ENCODE measurements around the gene PTPRG. TPM values are rescaled to one million over a fixed set of nuclear protein-coding genes. Genes with fewer than 3 reads are reported as not detected.

PTPRG gene
- total RNA-seq, 1 experiment from 2014 or later = 32.1 TPM

DNA sequence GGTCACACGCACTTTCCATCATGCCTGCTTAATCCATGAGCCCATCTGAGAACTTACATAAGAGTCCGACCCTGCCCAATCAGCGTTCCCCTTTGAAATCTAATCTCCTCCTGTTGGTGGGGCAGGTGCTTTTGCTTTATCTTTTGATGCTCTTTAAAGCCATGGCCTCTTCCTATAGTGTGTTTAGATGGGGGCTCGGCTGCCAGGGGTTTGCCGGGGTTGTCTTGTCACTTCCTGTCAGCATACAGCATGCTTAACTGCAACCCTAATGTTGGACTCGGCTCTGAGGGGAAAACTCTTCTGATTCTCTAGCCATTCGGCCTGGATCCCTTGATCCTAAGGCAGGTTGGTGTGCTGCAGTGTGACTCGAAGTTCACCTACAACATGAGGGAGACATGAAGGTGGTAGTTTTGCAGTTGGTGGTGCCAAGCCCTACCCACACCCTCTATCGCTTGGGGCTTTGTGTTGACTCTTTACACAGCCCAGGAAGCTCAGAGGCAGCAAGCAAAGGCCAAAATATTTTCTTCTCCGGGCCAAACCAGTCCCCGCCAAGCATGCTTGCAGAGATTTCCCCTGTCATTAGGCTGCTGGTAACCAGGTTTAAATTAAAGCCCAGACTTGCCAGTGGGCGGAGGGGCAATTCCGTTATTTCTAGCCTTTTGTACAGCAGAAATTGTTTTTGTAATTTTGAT lies 593.2 kb downstream of the PTPRG start:
- DNase-seq (ENCODE audit: low read depth, low spot score) = no peak
- Histone ChIP-seq H3K27me3 (ENCODE audit: insufficient read depth, low read length) (no peaks in the 10 kb centered on the region), H3K9me2 (ENCODE audit: insufficient read depth) (no peaks in the 10 kb centered on the region), H3K79me2 (ENCODE audit: insufficient read depth, low read length) (no peaks in the 10 kb centered on the region), H2AFZ (ENCODE audit: low read depth, low read length, poor library complexity, severe bottlenecking) (no peak overlapping the region), H3K9ac (ENCODE audit: low read length) (no peak overlapping the region), H3K9me3 (ENCODE audit: control insufficient read depth in 1 of 2, insufficient read depth in 1 of 2, low read depth in 1 of 2, low read length in 2 of 2) (no peaks in the 10 kb centered on the region), H3K4me2 (ENCODE audit: low read length) (no peak overlapping the region), H3K36me3 (ENCODE audit: control insufficient read depth in 1 of 2, insufficient read depth in 2 of 2, low read length in 2 of 2) (no peaks in the 10 kb centered on the region), H3K27ac (ENCODE audit: low read depth, low read length) (no peak overlapping the region), H3K4me1 (ENCODE audit: control insufficient read depth in 1 of 2, insufficient read depth in 2 of 2, low read length in 2 of 2) (no peaks in the 10 kb centered on the region), H4K20me1 (ENCODE audit: insufficient read depth) (no peaks in the 10 kb centered on the region), H3K4me3 (replicated peaks in 1 of 2; ENCODE audit: low read depth in 1 of 2, low read length in 2 of 2) (no peak overlapping the region)
- no TSS peak for BruUV-seq (replicated peaks)
- ChIA-PET RAD21 (ENCODE audit: low non-redundant PET in 1 of 2, low total read pairs in 2 of 2, uncharacterized antibody in 2 of 2, unreplicated experiment in 2 of 2) (no interaction called here), CTCF (no interaction called here), POLR2A (no interaction called here)
- no peak for ATAC-seq
- no peak for TF ChIP-seq CEBPB (IDR thresholded peaks at IDR 0.05; ENCODE audit: low read depth)
- no peak for TF ChIP-seq TCF7L2 (IDR thresholded peaks at IDR 0.05; ENCODE audit: borderline replicate concordance, extremely low read depth, insufficient read depth, insufficient read length)
- TF ChIP-seq JUND (IDR thresholded peaks at IDR 0.05) = no peak
- no peak for TF ChIP-seq YY1 (IDR thresholded peaks at IDR 0.05; ENCODE audit: extremely low read depth, insufficient replicate concordance, low read depth, low read length)
- no peak for TF ChIP-seq ELF1 (IDR thresholded peaks at IDR 0.05; ENCODE audit: borderline replicate concordance, low read depth)
- TF ChIP-seq FOSL1 (IDR thresholded peaks at IDR 0.05; ENCODE audit: low read depth) = no peak
- intact Hi-C loops (cut with micrococcal nuclease) = no loop called here

DNA sequence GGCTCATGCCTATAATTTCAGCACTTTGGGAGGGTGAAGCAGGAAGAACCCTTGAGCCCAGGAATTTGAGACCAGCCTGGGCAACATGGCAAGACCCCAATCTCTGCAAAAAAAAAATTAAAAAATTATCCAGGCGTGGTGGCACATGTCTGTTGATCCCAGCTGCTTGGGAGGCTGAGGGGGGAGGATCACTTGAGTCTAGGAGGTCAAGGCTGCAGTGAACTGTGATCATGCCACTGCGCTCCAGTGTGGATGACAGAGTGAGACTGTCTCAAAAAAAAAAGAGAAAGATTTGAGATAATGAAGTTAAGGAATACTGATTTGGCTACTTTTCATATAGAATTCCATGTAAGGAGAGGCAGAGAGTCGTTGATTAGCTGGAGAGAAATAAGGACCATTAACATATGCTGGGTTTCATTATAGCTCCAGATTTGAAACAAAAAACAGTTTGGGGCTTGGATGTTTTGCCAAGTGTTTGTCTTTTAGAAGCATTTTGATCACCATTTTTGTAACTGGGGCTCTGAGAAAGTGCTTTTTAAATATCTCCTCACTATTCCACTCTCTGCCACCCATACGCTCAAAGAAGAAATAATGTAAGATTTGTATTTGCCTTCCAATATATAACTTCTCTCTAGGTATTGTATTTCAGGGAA lies 597.8 kb downstream of the PTPRG start:
- no peaks in the 10 kb centered on the region for H3K9me2 ChIP-seq (ENCODE audit: insufficient read depth)
- H4K20me1 ChIP-seq (ENCODE audit: insufficient read depth) = no peaks in the 10 kb centered on the region
- ChIA-PET CTCF (no interaction called here), RAD21 (ENCODE audit: low non-redundant PET in 1 of 2, low total read pairs in 2 of 2, uncharacterized antibody in 2 of 2, unreplicated experiment in 2 of 2) (no interaction called here), POLR2A (no interaction called here)
- no peak overlapping the region for H3K27ac ChIP-seq (ENCODE audit: low read depth, low read length)
- H3K9ac ChIP-seq (ENCODE audit: low read length) = no peak overlapping the region
- H3K4me2 ChIP-seq (ENCODE audit: low read length) = no peak overlapping the region
- no peaks in the 10 kb centered on the region for H3K27me3 ChIP-seq (ENCODE audit: insufficient read depth, low read length)
- no peak for ATAC-seq
- DNase-seq (ENCODE audit: low read depth, low spot score) = no peak
- no peaks in the 10 kb centered on the region for H3K9me3 ChIP-seq (ENCODE audit: control insufficient read depth in 1 of 2, insufficient read depth in 1 of 2, low read depth in 1 of 2, low read length in 2 of 2)
- H3K4me3 ChIP-seq (replicated peaks in 1 of 2; ENCODE audit: low read depth in 1 of 2, low read length in 2 of 2) = no peak overlapping the region
- no peaks in the 10 kb centered on the region for H3K4me1 ChIP-seq (ENCODE audit: control insufficient read depth in 1 of 2, insufficient read depth in 2 of 2, low read length in 2 of 2)
- H3K36me3 ChIP-seq (ENCODE audit: control insufficient read depth in 1 of 2, insufficient read depth in 2 of 2, low read length in 2 of 2) = no peaks in the 10 kb centered on the region
- H3K79me2 ChIP-seq (ENCODE audit: insufficient read depth, low read length) = no peaks in the 10 kb centered on the region
- BruUV-seq (replicated peaks) = no TSS peak
- H2AFZ ChIP-seq (ENCODE audit: low read depth, low read length, poor library complexity, severe bottlenecking) = no peak overlapping the region
- intact Hi-C loops (cut with micrococcal nuclease) = no loop called here
- TF ChIP-seq, protein P1, sequence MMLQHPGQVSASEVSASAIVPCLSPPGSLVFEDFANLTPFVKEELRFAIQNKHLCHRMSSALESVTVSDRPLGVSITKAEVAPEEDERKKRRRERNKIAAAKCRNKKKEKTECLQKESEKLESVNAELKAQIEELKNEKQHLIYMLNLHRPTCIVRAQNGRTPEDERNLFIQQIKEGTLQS (IDR thresholded peaks at IDR 0.05) = no peak
- TF ChIP-seq TCF7L2 (IDR thresholded peaks at IDR 0.05; ENCODE audit: borderline replicate concordance, extremely low read depth, insufficient read depth, insufficient read length) = no peak
- TF ChIP-seq, protein P2, sequence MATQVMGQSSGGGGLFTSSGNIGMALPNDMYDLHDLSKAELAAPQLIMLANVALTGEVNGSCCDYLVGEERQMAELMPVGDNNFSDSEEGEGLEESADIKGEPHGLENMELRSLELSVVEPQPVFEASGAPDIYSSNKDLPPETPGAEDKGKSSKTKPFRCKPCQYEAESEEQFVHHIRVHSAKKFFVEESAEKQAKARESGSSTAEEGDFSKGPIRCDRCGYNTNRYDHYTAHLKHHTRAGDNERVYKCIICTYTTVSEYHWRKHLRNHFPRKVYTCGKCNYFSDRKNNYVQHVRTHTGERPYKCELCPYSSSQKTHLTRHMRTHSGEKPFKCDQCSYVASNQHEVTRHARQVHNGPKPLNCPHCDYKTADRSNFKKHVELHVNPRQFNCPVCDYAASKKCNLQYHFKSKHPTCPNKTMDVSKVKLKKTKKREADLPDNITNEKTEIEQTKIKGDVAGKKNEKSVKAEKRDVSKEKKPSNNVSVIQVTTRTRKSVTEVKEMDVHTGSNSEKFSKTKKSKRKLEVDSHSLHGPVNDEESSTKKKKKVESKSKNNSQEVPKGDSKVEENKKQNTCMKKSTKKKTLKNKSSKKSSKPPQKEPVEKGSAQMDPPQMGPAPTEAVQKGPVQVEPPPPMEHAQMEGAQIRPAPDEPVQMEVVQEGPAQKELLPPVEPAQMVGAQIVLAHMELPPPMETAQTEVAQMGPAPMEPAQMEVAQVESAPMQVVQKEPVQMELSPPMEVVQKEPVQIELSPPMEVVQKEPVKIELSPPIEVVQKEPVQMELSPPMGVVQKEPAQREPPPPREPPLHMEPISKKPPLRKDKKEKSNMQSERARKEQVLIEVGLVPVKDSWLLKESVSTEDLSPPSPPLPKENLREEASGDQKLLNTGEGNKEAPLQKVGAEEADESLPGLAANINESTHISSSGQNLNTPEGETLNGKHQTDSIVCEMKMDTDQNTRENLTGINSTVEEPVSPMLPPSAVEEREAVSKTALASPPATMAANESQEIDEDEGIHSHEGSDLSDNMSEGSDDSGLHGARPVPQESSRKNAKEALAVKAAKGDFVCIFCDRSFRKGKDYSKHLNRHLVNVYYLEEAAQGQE (IDR thresholded peaks at IDR 0.05; ENCODE audit: low read depth) = no peak
- TF ChIP-seq FOSL1 (IDR thresholded peaks at IDR 0.05; ENCODE audit: low read depth) = no peak
- no peak for TF ChIP-seq POLR2A (IDR thresholded peaks at IDR 0.05; ENCODE audit: borderline replicate concordance, extremely low read depth, insufficient read depth, insufficient read length)
- TF ChIP-seq, protein P3, sequence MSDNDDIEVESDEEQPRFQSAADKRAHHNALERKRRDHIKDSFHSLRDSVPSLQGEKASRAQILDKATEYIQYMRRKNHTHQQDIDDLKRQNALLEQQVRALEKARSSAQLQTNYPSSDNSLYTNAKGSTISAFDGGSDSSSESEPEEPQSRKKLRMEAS (IDR thresholded peaks at IDR 0.05) = no peak
- TF ChIP-seq, protein P4, sequence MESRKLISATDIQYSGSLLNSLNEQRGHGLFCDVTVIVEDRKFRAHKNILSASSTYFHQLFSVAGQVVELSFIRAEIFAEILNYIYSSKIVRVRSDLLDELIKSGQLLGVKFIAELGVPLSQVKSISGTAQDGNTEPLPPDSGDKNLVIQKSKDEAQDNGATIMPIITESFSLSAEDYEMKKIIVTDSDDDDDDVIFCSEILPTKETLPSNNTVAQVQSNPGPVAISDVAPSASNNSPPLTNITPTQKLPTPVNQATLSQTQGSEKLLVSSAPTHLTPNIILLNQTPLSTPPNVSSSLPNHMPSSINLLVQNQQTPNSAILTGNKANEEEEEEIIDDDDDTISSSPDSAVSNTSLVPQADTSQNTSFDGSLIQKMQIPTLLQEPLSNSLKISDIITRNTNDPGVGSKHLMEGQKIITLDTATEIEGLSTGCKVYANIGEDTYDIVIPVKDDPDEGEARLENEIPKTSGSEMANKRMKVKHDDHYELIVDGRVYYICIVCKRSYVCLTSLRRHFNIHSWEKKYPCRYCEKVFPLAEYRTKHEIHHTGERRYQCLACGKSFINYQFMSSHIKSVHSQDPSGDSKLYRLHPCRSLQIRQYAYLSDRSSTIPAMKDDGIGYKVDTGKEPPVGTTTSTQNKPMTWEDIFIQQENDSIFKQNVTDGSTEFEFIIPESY (IDR thresholded peaks at IDR 0.05; ENCODE audit: extremely low read depth, insufficient replicate concordance, low read length) = no peak
- no peak for TF ChIP-seq RAD21 (IDR thresholded peaks at IDR 0.05; ENCODE audit: low read depth)
- TF ChIP-seq EZH2phosphoT487 (IDR thresholded peaks at IDR 0.05; ENCODE audit: borderline replicate concordance) = no peak
